GM18526 (cell line): ENCODE results near the gene HCK.

Source experiments
- POLR2A ChIP-seq: IDR thresholded peaks from 3 replicates; pipeline ENCODE4 v1.6.1; 2011; ENCODE audit not compliant: insufficient read length; ENCODE audit errors: extremely low read depth

The HCK gene

DNA sequence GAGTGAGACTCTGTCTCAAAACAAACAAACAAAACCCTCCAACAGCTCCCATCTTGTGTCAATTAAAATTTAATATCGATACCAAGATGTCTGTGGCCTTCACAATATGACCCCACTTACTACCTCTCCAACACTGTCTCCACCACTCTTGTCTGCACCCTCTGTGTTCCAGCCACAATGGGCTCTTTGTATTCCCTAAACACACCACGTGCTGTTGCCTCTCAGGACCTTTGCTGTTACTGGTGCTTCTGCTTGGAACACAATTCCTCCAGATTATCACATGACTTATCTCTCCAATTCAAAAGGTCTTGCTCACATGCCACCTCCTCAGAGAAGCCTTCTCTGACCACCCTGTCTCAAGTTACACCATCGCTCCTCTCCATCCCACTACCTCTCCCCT, 6.0 kb upstream of the HCK start:
- TF ChIP-seq POLR2A = no peak

DNA sequence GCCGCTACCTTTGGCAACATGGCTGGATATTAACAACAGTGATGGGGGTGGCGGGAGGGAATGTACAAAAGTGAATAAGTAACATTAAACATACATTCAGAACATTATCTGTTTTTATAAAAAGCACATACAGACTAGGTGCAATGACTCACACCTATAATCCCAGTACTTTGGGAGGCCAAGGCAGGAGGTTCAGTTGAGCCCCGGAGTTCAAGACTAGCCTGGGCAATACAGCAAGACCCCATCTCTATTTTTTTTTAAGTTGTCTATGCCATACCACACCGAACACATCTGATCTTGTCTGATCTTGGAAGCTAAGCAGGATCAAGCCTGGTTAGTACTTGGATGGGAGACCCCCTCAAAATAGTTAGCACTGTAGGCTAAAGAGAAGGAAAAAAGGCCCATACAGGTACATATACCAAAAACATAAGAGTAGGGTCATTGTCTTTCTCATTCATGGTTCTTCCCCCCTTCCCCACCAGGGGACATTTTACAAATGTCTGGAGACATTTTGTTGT, 1.7 kb upstream of the HCK start:
- no peak for TF ChIP-seq POLR2A

DNA sequence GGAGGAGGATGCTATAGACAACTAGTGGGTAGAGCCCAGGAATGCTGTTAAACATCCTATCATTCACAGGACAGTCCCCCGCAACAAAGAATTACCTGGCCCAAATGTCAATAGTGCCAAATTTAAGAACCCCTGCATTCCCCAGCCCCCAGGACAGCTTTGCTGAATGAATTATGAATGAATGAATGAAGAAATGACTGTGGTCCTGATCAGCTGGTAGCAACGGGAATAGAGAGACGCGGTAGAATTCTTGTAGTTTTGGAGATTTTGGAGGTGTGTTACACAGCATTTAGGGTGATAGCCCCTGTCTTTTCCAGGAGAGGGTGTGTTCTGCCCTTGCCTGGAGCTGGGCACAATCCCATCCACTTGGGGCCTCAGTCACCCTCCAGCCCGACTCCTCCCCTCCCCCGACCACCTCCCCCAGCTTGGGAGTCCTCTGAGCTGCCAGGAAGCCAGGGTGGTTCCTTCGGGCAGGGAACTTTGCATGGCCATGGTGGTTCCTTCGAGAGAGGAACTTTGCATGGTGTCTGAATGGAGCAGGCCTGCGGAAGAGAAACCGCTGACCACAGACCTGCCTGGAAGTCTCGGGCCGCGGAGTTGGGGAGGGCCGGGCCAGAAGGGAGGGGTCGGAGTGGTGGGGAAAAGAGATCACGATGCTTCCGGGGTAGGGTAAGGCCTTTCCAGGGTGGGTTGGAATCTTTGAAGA, 1.0 kb upstream of the HCK start:
- TF ChIP-seq POLR2A = no peak

DNA sequence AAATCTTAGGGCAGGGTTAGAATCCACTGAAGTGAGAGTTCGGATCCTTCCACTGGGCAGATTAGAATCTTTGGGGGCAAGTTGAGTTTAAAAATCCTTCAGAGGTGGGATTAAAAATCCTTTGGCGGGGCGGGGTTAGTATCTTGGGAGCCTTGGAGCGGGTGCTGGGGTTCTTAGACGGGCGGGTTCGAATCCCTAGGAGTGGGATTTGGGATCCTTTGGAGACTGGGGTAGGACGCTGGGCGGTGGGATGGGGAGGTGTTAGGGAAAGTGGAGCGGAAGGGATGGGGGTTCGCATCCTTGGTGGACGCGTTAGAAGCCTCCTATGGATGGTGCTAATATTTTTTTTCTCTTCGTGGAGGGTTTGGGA, 337 bp upstream of the HCK start:
- TF ChIP-seq POLR2A = no peak

DNA sequence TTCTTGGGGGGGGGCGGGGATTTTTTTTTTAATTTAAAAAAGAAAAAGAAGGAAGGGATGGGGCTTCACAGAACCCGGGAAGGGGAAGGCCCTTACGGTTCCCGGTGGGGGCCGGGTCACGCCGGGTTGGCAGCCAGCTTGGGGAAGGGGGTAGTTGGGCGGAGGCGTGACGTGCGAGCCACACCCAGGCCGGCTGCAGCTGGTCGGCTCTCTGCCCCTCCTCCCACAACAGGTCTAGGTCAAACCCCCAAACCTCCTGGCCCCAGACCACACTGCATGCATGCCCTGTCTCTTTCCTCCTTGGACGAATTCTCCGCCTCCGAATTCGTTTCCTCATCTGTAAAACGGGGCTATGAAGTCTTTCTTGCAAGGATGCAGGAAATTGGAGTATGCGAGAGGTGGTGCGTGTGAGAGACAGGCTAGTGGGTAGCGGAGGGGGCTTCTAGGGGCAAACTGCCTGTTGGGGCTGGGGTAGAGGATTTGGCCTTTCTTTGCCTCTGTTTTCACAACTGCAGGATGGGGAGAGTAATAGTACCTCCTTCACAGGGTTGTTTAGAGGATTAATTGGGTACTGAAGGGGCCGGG, 828 bp downstream of the HCK start:
- TF ChIP-seq POLR2A = no peak

DNA sequence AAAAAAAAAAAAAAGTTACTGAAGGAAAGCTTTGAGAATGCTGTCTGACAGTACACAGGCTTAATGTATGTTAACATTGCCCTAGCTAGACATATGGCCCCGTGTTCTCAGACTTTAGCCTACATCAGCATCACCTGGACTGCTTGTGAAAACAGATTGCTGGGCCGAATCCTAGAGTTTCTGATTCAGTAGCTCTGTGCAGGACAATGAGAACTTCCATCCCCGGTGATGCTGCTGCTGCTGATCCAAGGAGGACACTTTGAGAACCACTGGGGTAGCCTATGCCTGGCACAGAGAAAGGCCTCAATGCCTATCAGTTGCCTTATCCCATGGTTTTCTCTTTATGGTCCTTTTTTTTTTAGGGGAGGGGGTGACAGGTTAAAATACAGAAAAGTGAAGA, 1.6 kb downstream of the HCK start:
- TF ChIP-seq POLR2A = no peak

DNA sequence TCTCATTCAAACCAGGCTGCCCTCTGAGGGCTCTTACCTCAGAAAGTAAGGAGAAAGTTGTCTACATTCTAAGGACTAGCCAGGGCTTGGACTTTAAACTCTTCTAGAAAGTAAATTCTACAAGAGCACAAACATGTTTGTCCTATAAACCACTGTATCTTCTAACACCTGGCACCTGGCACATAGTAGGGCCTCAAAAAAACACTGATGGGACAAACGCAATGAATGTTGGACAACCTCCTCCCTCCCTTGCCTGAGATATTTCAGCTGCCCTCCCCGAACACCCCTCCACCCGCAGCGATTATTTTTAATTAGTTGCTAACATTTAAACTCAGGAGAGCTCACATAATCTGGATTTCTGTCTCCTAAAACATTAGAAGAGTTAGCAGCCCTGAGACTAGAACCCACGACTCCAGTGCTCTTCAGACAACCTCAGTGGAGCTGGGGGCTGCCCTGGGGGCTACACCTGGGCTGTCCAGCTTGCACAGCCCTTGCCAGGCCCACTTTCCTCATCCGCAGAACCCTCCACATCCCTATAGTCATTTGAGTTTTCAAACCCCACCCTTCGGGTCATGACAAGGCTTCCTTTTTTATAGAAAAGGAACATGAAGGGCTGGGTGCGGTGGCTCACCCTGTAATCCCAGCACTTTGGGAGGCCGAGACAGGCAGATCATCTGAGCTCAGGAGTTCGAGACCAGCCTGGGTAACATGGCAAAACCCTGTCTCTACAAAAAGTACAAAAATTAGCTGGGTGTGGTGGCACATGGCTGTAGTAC, 4.9 kb downstream of the HCK start:
- no peak for TF ChIP-seq POLR2A

DNA sequence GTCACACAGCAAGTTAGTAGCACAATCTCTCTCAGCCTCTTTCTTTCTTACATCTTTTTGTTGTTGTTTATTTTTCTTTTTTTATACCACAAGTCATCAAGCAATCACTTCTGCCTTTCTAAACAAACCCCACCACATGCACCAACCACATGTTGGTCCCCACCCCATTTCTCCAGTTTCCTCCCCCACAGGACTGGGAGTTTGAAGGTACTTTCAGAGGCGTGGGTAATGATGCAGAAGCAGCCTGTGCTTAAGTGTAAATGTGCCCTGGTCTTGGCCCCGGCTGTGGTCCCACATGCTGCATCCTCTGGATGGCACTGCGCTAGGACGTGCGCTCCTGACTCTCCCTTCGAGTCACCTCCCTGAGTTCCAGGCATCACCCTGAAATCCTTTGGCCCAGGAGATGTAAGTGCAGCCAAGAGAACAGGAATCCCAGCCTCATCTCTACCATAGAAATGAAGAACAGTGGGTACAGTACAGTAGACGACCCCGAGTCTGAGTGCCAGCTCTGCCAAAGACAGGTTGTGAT, 5.7 kb downstream of the HCK start:
- no peak for TF ChIP-seq POLR2A

DNA sequence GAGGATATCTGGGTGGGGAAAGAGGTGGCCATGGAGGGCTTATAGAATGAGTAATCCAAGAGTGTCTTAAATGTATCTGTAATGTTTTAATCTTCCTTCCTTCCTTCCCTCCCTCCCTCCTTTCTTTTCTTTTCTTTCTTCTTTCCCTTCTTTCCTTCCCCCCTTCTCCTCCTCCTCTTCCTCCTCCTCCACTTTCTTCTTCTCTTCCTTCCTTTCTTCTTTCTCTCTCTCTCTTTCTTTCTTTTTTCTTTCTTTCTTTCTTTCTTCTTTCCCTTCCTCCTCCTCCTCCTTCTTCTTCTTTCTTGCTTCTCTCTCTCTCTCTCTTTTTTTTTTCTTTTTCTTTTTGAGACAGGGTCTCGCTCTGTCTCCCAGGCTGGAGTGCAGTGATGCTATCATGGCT, 7.1 kb downstream of the HCK start:
- TF ChIP-seq POLR2A = no peak

DNA sequence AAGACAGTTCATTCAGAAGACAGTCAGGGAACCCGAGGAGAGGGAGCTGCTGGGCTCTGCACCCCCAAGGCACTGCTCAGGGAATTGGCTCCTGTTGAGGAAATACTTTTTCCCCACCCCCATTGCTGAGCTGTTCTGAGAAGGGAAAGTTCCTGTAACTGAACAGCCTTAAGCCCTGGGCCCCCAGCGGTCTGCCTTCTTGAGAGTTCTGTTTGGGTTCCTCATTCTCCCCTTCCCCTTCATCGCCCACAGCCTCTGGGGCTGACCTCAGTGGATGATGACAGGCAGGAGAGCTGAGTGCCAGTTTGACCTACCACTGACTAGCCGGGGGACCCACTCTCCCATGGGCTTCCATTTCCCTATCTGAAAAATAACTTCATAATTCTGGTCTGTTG, 10.7 kb downstream of the HCK start:
- TF ChIP-seq POLR2A = no peak

DNA sequence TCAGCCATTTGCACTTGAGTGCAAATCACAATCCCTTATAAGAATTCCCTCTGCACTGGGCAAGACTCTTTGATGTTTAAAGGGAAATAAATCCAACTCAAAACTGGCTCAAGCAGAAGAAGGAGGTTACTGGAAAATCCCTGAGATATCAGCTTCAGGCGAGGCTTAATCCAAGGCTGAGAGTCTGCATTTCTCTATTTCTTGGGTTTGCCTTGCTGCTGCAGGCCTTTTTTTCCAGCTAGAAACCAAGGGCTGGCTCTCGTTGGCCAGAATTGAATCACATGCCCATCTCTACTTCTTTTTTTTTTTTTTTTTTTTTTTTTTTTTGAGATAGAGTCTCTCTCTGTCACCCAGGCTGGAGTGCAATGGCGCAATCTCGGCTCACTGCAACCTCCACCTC, 11.7 kb downstream of the HCK start:
- no peak for TF ChIP-seq POLR2A

DNA sequence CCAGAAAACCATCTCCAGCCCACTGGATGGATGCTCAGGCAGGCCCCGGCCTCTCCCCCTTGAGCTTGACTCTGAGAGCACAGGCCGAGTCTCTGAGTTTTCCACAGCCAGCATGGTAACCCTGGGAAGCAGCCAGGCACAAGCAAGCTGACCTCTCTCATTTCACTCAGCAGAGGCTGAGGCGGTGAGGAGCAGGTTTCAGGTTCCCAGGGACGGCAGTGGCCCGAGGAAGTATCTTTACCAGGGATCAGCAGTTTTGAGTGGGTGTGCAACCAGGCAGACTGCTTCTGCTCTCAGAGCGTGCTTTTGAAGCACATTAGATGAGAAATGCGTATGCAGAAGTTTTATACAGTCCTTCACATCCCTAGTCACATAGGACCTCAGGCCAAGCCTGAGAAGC, 12.6 kb downstream of the HCK start:
- TF ChIP-seq POLR2A = no peak

DNA sequence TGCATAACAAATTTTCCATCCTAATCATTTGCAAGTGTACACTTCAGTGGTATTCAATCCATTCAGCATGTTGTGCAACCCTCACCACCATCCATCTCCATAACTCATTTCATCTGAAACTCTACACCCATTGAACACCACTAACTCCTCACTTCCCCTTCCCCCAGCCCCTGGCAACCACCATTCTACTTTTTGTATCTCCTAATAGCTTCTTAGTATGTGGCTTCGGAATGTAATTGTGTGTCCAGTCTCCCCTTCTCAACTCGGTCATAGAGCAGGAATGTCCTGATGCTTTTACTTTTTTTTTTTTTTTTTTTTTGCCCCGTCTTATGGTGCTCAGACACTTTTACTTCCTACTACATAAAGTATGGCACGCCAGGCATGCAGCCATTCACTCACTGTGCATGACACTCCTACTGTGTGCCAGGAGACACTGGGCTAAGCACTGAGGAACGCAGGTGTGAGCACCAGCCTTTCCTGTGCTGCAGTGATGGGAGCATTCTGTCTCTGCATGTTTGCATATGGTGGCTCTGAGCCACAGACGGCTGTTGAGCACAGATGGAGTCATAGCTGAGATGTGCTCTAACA, 15.3 kb downstream of the HCK start:
- no peak for TF ChIP-seq POLR2A

DNA sequence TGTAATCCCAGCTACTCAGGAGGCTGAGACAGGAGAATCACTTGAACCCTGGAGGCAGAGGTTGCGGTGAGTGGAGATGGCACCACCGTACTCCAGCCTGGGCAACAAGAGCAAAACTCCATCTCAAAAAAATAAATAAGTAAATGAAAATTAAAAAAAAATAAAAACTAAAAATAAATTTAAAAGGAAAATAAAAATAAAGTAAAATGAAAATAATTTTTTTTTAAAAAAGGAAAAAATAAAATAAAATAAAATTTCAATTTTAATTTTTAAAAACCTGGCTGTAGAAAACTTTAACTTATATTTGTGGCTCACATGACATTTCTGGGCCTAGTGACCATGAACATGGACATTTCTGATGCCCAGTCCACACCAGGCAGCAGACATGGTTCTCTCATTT, 16.1 kb downstream of the HCK start:
- TF ChIP-seq POLR2A = no peak

DNA sequence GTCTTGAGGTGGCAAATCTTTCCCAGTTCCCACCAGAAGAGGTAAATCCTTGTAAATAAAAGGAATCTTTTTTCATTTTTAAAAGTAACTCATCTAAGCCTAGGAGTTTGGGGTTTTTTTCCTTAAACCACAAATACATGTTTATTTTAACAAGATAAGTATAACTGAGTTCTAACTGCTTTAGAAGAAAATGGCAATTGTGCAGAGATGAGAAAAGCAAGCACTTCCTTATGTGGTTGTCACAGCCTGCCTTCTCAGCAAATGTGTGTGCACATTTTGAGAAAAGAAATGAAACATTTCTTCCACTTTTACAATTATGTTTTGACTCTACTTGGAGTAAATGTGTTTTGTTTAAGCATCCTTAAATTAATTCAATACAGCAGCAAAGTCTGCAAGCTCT, 17.7 kb downstream of the HCK start:
- no peak for TF ChIP-seq POLR2A

DNA sequence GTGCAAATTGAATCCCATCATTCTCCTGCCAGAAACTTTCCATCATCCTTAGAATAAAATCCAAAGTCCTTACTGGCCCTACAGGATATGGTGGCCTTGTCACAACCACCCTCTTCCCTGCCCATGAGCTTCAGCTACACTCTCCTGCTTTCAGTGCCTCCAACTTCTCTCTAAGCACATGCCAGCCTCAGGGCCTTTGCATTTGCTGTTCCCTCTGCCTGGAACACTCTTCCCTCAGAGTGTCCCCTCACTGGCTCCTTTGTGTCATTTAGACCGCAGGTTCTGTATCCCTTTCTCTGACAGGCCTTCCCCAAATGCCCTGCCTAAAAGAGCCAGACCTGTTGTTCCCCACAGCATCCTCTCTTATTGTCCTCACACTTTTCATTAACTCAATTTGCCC, 18.2 kb downstream of the HCK start:
- TF ChIP-seq POLR2A = no peak
